B cell (primary cell): Measurements from ENCODE around the gene USP2. TPM values are rescaled to one million over a fixed set of nuclear protein-coding genes. Genes with fewer than 3 reads are reported as not detected.

Experiments
- ATAC-seq: fragments of 200-7000 bp; cut with Tn5 transposase; one replicate; pipeline ENCODE4 v1.10.0; 2021; ENCODE audit warnings: low read depth, mild to moderate bottlenecking, moderate number of reproducible peaks, moderate library complexity
- CTCF ChIA-PET: fragments of 350-600 bp; sonication (Branson Sonifier 250); formaldehyde crosslinking; loops from one replicate; lab custom pipeline; 2021; ENCODE audit warnings: antibody characterized with exemption, inconsistent platforms; lab: Charles Lee
- POLR2A ChIA-PET: fragments of 350-600 bp; sonication (Branson Sonifier 250); formaldehyde crosslinking; loops from one replicate; lab custom pipeline; 2021; ENCODE audit warnings: antibody characterized with exemption; lab: Charles Lee
- DNase-seq: peaks from one replicate; pipeline ENCODE4 v3.0.0; 2013
- H2AFZ ChIP-seq: 2 replicates; pipeline ENCODE4 v1.6.1; 2012; ENCODE audit warnings: mild to moderate bottlenecking, low read depth, low read length; ENCODE audit not compliant: insufficient read depth, poor library complexity, severe bottlenecking
- H3K27ac ChIP-seq, 2 donors: 1 replicate in 1 of 2; 2 replicates in 1 of 2; pipeline ENCODE4 v1.5.1; 2012 to 2013; ENCODE audit warnings: low read length in 2 of 2, mild to moderate bottlenecking in 2 of 2, moderate library complexity in 1 of 2
- H3K27me3 ChIP-seq, 4 experiments: fragments of 200-600 bp in 1 of 4; sonication (generic) in 1 of 4; replicated peaks in 1 of 4; 1 replicate in 2 of 4; 2 replicates in 2 of 4; pipeline versions ENCODE4 v1.6.1 to v1.7.0; 2013 to 2016; ENCODE audit warnings: low read length in 3 of 4, mild to moderate bottlenecking in 2 of 4, mixed read lengths in 1 of 4, moderate library complexity in 1 of 4; ENCODE audit not compliant: insufficient read depth in 4 of 4, control insufficient read depth in 3 of 4; ENCODE audit errors: control extremely low read depth in 1 of 4
- H3K36me3 ChIP-seq, 2 experiments: replicated peaks in 1 of 2; 1 replicate in 1 of 2; 2 replicates in 1 of 2; pipeline versions ENCODE4 v1.6.1 to v1.7.1; 2013; ENCODE audit warnings: low read length in 1 of 2; ENCODE audit not compliant: insufficient read depth in 2 of 2, control insufficient read depth in 1 of 2; ENCODE audit errors: control extremely low read depth in 1 of 2, extremely low read depth in 1 of 2
- H3K4me1 ChIP-seq, 2 donors: fragments of 200-600 bp in 1 of 2; sonication (generic) in 1 of 2; 1 replicate in 1 of 2; 2 replicates in 1 of 2; pipeline versions ENCODE4 v1.5.1 to v1.6.1; 2013 to 2017; ENCODE audit warnings: low read length in 2 of 2; ENCODE audit not compliant: control insufficient read depth in 2 of 2, insufficient read depth in 2 of 2
- H3K4me2 ChIP-seq: replicated peaks from 2 replicates; pipeline ENCODE3; 2012; ENCODE audit warnings: mild to moderate bottlenecking, low read depth, low read length; ENCODE audit not compliant: poor library complexity, severe bottlenecking
- H3K4me3 ChIP-seq, 5 experiments: fragments of 200-600 bp in 1 of 5; sonication (generic) in 1 of 5; 1 replicate in 3 of 5; 2 replicates in 2 of 5; pipeline versions ENCODE4 v1.5.1 to v1.7.0; 2011 to 2016; ENCODE audit warnings: low read length in 4 of 5, mild to moderate bottlenecking in 4 of 5, low read depth in 2 of 5, control low read depth in 1 of 5, moderate library complexity in 1 of 5; ENCODE audit not compliant: insufficient read depth in 1 of 5; ENCODE audit errors: control extremely low read depth in 1 of 5, extremely low read depth in 1 of 5
- H3K79me2 ChIP-seq: fragments of 200-600 bp; sonication (generic); one replicate; pipeline ENCODE4 v1.6.0; 2016; ENCODE audit warnings: low read length; ENCODE audit not compliant: control insufficient read depth, insufficient read depth
- H3K9ac ChIP-seq: fragments of 200-600 bp; sonication (generic); 2 replicates; pipeline ENCODE4 v1.6.1; 2017; ENCODE audit warnings: mild to moderate bottlenecking, low read length, moderate library complexity
- H3K9me3 ChIP-seq, 3 donors: one replicate each; pipeline versions ENCODE4 v1.6.1 to v1.7.1; 2013; ENCODE audit warnings: low read length in 2 of 3; ENCODE audit not compliant: control insufficient read depth in 2 of 3, insufficient read depth in 1 of 3; ENCODE audit errors: control extremely low read depth in 1 of 3
- H4K20me1 ChIP-seq: 2 replicates; pipeline ENCODE4 v1.6.0; 2012; ENCODE audit warnings: mild to moderate bottlenecking, low read length; ENCODE audit not compliant: insufficient read depth, control insufficient read depth, poor library complexity, severe bottlenecking
- H3K27ac Mint-ChIP-seq: one replicate; pipeline ENCODE4 v1.8.0; 2021; ENCODE audit warnings: mixed read lengths
- H3K27me3 Mint-ChIP-seq: one replicate; pipeline ENCODE4 v1.8.0; 2021; ENCODE audit warnings: mixed read lengths
- H3K4me1 Mint-ChIP-seq: one replicate; pipeline ENCODE4 v1.8.0; 2021; ENCODE audit warnings: mixed read lengths
- H3K4me3 Mint-ChIP-seq: one replicate; pipeline ENCODE4 v1.8.0; 2021; ENCODE audit warnings: mixed read lengths
- H3K9me3 Mint-ChIP-seq: one replicate; pipeline ENCODE4 v1.8.0; 2022; ENCODE audit warnings: mixed read lengths; ENCODE audit not compliant: insufficient read depth
- CTCF ChIP-seq: fragments of 200-600 bp; IDR thresholded peaks from one replicate; pipeline ENCODE4 v1.8.0; 2022; ENCODE audit warnings: antibody characterized with exemption, mild to moderate bottlenecking
- EZH2 ChIP-seq: IDR thresholded peaks from 2 replicates; pipeline ENCODE4 v1.6.1; 2012; ENCODE audit warnings: borderline replicate concordance, low read depth, mild to moderate bottlenecking, moderate library complexity, low read length; ENCODE audit not compliant: insufficient read depth, poor library complexity, severe bottlenecking
- WGBS: methylation state at CpG from one replicate; pipeline ENCODE4 v1.1.5; 2013; ENCODE audit warnings: missing lambda C conversion rate; ENCODE audit not compliant: insufficient coverage; 5-methylcytosine and 5-hydroxymethylcytosine counted together
- intact Hi-C: fragments of 100-400 bp; cut with micrococcal nuclease; formaldehyde crosslinking; loops from one replicate; pipeline ENCODE4 v1.10.0; 2022
- polyA plus RNA-seq: library from polyadenylated mRNA; depleted of rRNA; stranded (reverse); fragments of >200 nt; gene quantifications from 2 replicates; pipeline ENCODE4 v1.2.3, GENCODE V29; 2012
- total RNA-seq, 2 donors: library from RNA; stranded (reverse); fragments of 120-200 nt in 1 of 2; gene quantifications; 1 replicate in 1 of 2; 2 replicates in 1 of 2; pipeline versions ENCODE4 v1.2.3 to v1.2.4, GENCODE V29; 2013 to 2022

Gene USP2
- total and polyA plus RNA-seq, 2 donors (not counting 1 experiment from before 2014, with no cell fraction given): 0.09 TPM; not detected in 1

DNA sequence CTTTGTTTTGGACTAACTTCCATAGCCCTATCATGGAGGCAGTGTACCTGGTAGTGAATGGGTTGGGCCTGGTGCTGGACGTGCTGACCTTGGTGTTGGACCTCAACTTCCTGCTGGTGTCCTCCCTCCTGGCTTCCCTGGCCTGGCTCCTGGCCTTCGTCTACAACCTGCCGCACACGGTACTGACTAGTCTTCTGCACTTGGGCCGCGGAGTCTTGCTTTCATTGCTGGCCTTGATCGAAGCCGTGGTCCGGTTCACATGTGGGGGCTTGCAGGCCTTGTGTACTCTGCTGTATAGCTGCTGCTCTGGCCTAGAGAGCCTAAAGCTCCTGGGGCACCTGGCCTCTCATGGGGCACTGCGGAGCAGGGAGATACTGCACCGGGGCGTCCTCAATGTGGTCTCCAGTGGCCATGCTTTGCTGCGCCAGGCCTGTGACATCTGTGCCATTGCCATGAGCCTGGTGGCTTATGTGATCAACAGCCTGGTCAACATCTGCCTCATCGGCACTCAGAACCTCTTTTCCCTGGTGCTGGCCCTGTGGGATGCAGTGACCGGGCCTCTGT lies 46.3 kb downstream of the USP2 start:
- intact Hi-C loops: loop anchor here (2.0 kb wide), 1 partner anchor 22 kb away; no protein-coding TSS in a partner anchor
- ATAC-seq (no peak), DNase-seq (no peak)
- CTCF ChIA-PET: interaction anchor here (1.3 to 2.3 kb wide), 3 partner anchors 11 to 46 kb away, joined by 5 to 12 read pairs (median 6); partner anchors contain the start of gene USP2
- 86% methylated on average over 15 of the region's 15 CpGs for WGBS
- peaks cover 17% of the 10 kb centered on the region for H3K27me3 Mint-ChIP-seq
- H2AFZ ChIP-seq: peak overlapping the region; percentile 90
- H3K9me3 Mint-ChIP-seq: no peaks in the 10 kb centered on the region
- H3K36me3 ChIP-seq: peaks cover 0 to 2% of the 10 kb centered on the region in 2 experiments
- H3K4me2 ChIP-seq: peak overlapping the region; percentile 87
- H3K4me1 ChIP-seq: peaks cover 19 to 26% of the 10 kb centered on the region in 2 donors
- peaks cover 7% of the 10 kb centered on the region for H4K20me1 ChIP-seq
- H3K4me3 Mint-ChIP-seq: peak overlapping the region; percentile 99
- POLR2A ChIA-PET: interaction anchor here (1.0 to 1.1 kb wide), 2 partner anchors 13 to 14 kb away, joined by 3 read pairs; no protein-coding TSS in a partner anchor
- TF ChIP-seq CTCF: no peak
- no peak for TF ChIP-seq EZH2
- no peaks in the 10 kb centered on the region for H3K9me3 ChIP-seq
- peak overlapping the region; percentile 59 to 83 for H3K27ac ChIP-seq
- peak overlapping the region; percentile 74 to 94 (median 88) for H3K4me3 ChIP-seq
- H3K4me1 Mint-ChIP-seq: peaks cover 28% of the 10 kb centered on the region
- peak overlapping the region; percentile 95 for H3K27ac Mint-ChIP-seq
- peaks cover 14% of the 10 kb centered on the region for H3K79me2 ChIP-seq
- peak overlapping the region; percentile 88 for H3K9ac ChIP-seq
- H3K27me3 ChIP-seq: peaks cover 0 to 18% (median 13%) of the 10 kb centered on the region in 4 experiments
